HT1080 (cell line): Measurements from ENCODE around the gene SUV39H2. TPM values are rescaled to one million over a fixed set of nuclear protein-coding genes. Genes with fewer than 3 reads are reported as not detected.
A peak's percentile ranks its signal among the peaks of the same experiment; 100 is the strongest.
"Not testable (repeated sequence)": the region's sequence is repeated elsewhere in the genome, so short reads cannot be mapped to it uniquely, and the experiment has no call there.

Experiments
- DNase-seq: peaks from one replicate; pipeline ENCODE4 v3.0.0-alpha.2; 2015; ENCODE audit warnings: low read depth
- total RNA-seq: library from RNA; depleted of rRNA; stranded (reverse); fragments of >200 nt; shearing (Covaris generic); gene quantifications from 2 replicates; pipeline ENCODE4 v1.2.3, GENCODE V29; 2014; rRNA removed

The SUV39H2 gene
- total RNA-seq, 1 experiment from 2014 or later: 36.1 TPM

- DNase-seq: no peak
Measured at GRCh38 chr10:14926722-14927416, 48.2 kb downstream of the SUV39H2 start.

DNA sequence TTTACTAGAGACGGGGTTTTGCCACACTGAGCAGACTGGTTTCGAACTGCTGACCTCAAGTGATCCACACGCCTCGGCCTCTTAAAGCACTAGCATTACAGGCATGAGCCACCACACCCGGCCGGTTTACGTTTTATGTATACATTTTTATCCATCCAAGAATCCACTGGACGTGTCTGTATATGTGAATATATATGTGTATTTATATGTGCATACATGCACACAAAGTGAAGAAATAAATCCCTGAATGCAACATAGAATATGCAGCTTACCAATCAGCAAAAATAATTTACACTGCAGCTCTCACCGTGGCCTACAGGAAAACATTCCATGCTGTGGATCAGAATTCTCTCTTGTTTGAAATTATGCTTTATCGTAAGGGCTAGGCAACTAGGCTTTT is 51.9 kb downstream of the SUV39H2 start:
- DNase-seq: no peak

GRCh38 chr10:14936584-14936983 is 57.9 kb downstream of the SUV39H2 start:
- no peak for DNase-seq

DNA sequence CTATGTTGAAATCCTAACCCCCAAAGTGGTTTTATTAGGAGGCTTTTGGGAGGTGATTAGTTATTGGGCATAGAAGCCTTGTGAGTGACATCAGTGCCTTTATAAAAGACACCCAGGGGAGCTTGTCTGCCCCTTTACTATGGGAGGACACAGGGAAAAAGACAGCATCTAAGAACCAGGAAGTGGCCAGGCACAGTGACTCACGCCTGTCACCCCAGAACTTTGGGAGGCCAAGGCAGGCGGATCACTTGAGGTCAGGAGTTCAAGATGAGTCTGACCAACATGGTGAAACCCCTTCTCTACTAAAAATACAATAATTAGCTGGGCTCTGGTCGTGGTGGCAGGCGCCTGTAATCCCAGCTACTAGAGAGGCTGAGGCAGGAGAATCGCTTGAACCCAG is 60.3 kb downstream of the SUV39H2 start:
- DNase-seq: peak; percentile 33

- DNase-seq: not testable (repeated sequence)
Measured at GRCh38 chr10:14942147-14942949, 63.7 kb downstream of the SUV39H2 start.

DNA sequence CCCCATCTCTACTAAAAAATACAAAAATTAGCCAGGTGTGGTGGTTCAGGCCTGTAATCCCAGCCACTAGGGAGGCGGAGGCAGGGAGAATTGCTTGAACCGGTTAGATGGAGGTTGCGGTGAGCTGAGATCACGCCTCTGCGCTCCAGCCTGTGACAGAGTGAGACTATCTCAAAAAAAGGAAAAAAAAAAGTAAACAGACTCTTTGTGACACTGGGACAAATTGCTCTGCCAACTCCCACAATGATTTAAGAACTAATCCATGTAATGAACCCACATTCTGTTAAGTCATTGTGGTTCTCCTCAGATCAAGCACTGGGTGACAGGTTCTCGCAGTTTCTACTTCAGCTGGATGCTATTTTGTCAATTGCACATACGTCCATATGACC is 64.3 kb downstream of the SUV39H2 start:
- DNase-seq: not testable (repeated sequence)

GRCh38 chr10:14945108-14945507 is 66.4 kb downstream of the SUV39H2 start:
- no peak for DNase-seq

DNA sequence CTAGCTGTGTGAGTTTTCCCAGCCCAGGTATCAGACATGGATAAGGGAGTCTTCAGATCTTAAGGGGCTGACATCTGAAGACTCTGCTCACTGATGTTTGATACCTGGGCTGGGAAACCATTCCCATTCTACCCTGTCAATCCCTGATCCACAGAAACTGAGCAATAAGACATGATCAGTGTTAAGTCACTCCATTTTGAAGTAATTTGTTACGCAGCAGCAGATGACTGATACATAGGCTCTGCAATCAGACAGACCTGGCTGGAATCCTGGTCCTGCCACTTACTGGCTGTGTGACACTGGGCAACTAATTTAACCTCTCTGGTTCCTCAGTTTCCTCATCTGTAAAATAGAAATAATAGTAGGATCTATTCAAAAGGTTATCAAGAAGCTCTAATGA is 68.6 kb downstream of the SUV39H2 start:
- no peak for DNase-seq

DNA sequence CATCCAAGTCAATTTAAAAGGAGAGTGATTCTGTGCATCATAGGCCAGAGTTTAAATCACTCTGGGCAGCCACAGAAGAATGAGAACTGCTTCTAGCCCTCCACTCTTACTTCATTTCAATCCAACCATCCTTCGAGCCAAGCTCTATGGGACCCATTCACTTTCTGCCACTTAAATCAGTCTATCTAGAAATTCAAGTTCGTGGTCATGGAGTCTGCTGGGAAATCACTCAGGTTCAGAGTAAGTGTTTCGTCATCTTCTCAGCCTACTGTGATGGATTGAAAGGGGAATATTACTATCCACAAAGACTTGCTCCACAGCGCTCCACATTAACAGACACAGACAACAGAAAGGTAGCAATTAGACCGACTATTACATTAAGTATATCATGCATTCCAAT is 70.6 kb downstream of the SUV39H2 start:
- DNase-seq: no peak

DNA sequence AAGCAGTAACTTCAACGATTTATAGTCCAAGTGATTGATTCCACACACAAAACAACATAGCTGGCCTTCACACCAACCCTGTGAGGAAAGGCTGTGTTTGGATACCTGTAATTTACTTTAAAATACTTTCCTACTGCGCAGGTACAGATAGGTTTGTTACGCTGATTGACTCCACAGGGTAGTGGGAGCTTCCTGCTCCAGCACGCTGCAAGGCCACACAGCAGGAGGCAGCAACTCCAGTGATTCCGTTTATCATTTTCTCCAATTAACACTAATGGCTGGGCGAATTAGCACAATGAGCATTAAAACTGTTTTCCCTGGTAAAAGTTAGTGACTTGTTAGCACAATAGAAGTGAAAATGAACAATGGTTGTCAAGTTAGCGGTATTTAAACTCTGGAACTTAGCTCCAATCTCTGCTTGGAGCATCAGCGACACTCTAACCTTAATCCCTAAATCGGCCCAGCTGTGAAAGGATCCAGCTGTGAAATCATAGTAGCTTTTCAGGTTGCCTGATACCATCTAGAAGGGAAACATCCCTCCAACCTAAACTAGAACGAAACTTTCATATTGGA is 74.3 kb downstream of the SUV39H2 start:
- no peak for DNase-seq

GRCh38 chr10:14953424-14954000 is 74.8 kb downstream of the SUV39H2 start:
- DNase-seq: no peak

Other genes starting within 250 kb of the SUV39H2 start
- 9.8 and 11.2 TPM in 2 replicates for gene FAM107B, start 104.0 kb upstream of the SUV39H2 start, total RNA-seq
- 0.10 and 0.77 TPM in 2 replicates for gene CDNF, start 40.8 kb upstream of the SUV39H2 start, total RNA-seq
- 32.3 and 33.0 TPM in 2 replicates for gene HSPA14, start 40.6 kb upstream of the SUV39H2 start, total RNA-seq
- gene MSANTD7, start 40.6 kb upstream of the SUV39H2 start, total RNA-seq: 25.9 and 26.1 TPM in 2 replicates
- 4.6 and 10.4 TPM in 2 replicates for gene DCLRE1C, start 75.2 kb downstream of the SUV39H2 start, total RNA-seq
- gene MEIG1, start 80.5 kb downstream of the SUV39H2 start, total RNA-seq: not detected in 2 replicates
- gene OLAH, start 165.1 kb downstream of the SUV39H2 start, total RNA-seq: not detected in 2 replicates
- 0.27 and 0.39 TPM in 2 replicates for gene ACBD7, start 209.9 kb downstream of the SUV39H2 start, total RNA-seq
- 14.0 and 20.4 TPM in 2 replicates for gene RPP38, start 218.5 kb downstream of the SUV39H2 start, total RNA-seq